Memory B cell (primary cell): ENCODE data around the gene ADM2.

Source experiments
- ATAC-seq: fragments of 150-1000 bp; cut with Tn5 transposase; 2 replicates; pipeline ENCODE4 v1.10.0; 2021; ENCODE audit warnings: low read depth, mild to moderate bottlenecking, moderate library complexity
- DNase-seq, 2 donors: peaks; one replicate each; pipeline ENCODE4 v3.0.0; 2022; ENCODE audit warnings: low spot score in 2 of 2
- H3K27ac Mint-ChIP-seq: one replicate; pipeline ENCODE4 v1.8.0; 2022; ENCODE audit warnings: mild to moderate bottlenecking, moderate library complexity, mixed read lengths
- H3K27me3 Mint-ChIP-seq: one replicate; pipeline ENCODE4 v1.8.0; 2022; ENCODE audit warnings: mixed read lengths
- H3K36me3 Mint-ChIP-seq: one replicate; pipeline ENCODE4 v1.8.0; 2022; ENCODE audit warnings: mild to moderate bottlenecking, mixed read lengths
- H3K4me1 Mint-ChIP-seq: one replicate; pipeline ENCODE4 v1.8.0; 2022; ENCODE audit warnings: mixed read lengths
- H3K4me3 Mint-ChIP-seq: one replicate; pipeline ENCODE4 v1.8.0; 2022; ENCODE audit warnings: mild to moderate bottlenecking, moderate library complexity, mixed read lengths
- H3K9me3 Mint-ChIP-seq: one replicate; pipeline ENCODE4 v1.8.0; 2022; ENCODE audit warnings: mixed read lengths

The ADM2 gene

DNA sequence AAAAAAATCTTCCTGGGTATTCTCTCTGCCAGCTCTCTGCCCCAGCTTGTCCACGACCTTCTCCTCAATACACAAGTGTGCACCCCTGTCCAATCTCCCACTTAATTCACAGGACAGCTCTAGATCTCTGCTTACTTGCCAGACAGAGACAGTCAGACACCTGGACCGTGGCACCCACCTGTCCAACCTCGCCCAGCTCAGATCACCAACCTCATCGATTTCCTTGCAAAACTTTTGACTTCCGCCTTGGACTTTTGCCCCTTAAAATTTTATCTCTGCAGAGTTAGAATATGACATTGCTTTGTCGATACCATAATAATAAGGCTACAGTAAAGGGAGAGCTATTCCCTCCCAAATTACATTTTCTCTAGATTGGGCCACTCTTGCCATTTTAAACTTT, 15.8 kb downstream of the ADM2 start:
- peaks cover 9% of the 10 kb centered on the region for H3K4me1 Mint-ChIP-seq
- no peaks in the 10 kb centered on the region for H3K36me3 Mint-ChIP-seq
- no peak overlapping the region for H3K4me3 Mint-ChIP-seq
- no peaks in the 10 kb centered on the region for H3K27me3 Mint-ChIP-seq
- H3K9me3 Mint-ChIP-seq, result no peaks in the 10 kb centered on the region
- DNase-seq, result no peak
- H3K27ac Mint-ChIP-seq, result no peak overlapping the region
- ATAC-seq, result no peak

DNA sequence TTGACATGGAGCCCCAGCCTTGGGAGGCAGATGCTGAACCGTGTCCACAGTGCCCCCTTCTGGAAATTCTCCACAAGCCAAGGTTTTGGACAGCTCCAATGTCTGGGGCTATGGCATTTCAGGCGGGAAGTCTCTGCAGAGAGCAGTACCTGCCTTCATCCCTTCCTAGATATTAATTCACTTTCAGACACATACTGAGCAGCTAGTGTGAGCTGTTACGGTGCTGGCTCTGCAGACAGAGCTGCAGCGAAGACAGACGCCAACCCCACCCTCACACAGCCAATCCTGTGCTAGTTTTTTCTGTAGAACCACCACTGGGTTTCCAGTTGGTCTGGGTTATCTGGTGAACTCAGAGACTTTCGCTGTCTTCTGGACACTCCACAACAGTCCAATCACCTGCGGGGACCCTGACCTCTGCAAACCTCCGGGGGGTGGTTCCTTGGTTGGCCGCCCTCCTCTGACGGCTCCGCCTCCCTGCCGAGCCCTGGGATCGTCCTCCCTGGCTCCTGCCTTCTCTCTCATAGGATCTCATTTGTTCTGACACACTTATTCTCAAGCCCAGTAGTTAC, 17.1 kb downstream of the ADM2 start:
- Mint-ChIP-seq H3K9me3 (no peaks in the 10 kb centered on the region), H3K27me3 (no peaks in the 10 kb centered on the region), H3K4me1 (peaks cover 9% of the 10 kb centered on the region), H3K4me3 (no peak overlapping the region), H3K27ac (no peak overlapping the region), H3K36me3 (no peaks in the 10 kb centered on the region)
- DNase-seq (peak; percentile 62 to 71), ATAC-seq (peak; percentile 97)

DNA sequence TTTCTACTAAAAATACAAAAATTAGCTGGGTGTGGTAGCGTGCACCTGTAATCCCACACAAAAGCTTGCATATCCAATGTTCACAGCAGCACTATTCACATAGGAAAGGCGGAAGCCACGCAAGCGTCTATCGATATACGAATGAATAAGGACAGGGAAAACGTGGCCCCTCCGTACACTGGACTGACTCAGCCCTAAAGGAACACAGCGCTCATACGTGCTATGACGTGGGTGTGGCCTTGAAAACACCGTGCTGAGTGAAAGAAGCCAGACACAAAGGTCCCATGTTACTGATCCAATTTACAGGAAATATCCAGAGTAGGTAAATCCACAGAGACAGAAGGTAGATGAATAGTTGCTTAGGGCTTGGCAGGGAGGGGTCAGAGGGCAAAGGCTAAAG, 19.1 kb downstream of the ADM2 start:
- DNase-seq, result no peak
- Mint-ChIP-seq H3K36me3 (no peaks in the 10 kb centered on the region), H3K4me1 (peaks cover 9% of the 10 kb centered on the region), H3K27me3 (no peaks in the 10 kb centered on the region), H3K27ac (no peak overlapping the region), H3K9me3 (no peaks in the 10 kb centered on the region), H3K4me3 (no peak overlapping the region)
- ATAC-seq, result no peak

DNA sequence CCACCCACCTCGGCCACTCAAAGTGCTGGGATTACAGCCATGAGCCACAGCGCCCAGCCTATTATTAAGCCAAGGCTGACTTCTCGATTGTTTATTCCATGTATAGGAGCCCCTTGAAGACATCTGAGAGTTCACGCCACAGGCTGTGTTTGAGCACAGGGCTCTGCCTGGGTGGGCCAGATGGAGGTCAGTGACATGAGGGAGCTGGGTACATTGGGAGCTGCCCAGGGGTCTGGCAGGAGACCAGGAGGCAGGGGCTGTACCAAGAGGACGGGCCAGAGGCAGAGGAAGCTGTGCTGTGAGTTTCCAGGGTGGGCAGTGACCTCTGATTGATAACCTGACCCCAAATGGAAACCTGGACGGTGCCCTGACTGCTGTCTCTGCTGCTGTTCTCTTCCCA, 20.8 kb downstream of the ADM2 start:
- no peak overlapping the region for H3K27ac Mint-ChIP-seq

GRCh38 chr22:50502628-50503474, 21.5 kb downstream of the ADM2 start:
- no peaks in the 10 kb centered on the region for H3K27me3 Mint-ChIP-seq

More for the DNA sequence above, 20.8 kb downstream of the ADM2 start:
- Mint-ChIP-seq H3K36me3 (no peaks in the 10 kb centered on the region), H3K9me3 (no peaks in the 10 kb centered on the region), H3K4me3 (no peak overlapping the region), H3K4me1 (peaks cover 11% of the 10 kb centered on the region), H3K27me3 (no peaks in the 10 kb centered on the region)
- DNase-seq (no peak), ATAC-seq (no peak)

DNA sequence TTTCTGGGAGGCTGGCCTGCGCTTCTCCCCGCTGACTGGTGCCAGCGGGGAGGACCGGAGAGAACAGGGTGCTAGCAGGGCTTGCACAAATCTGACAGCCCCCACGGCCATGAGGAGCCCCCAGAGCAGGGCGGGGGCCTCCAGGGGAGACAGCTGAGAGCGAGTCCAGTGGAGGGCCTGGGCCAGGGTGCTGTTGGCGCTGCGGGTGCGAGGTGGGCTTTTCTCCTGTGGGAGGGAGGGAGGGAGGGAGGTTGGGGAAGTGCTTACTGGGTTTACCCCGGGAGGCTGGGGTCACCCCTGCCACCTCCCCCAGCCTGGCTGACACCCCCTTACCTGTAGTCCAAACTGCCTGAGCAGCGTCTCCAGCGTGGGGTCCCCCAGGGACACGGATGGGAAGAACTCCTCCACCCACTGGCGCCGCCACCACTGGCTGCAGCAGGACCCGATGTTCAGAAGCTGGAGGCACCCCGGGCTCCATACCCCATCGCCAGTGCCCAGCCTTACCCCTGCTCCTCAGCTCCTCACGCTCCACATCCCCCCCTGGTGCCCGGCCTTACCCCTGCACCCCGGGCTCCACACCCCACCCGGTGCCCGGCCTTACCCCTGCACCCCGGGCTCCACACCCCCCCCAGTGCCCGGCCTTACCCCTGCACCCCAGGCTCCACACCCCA, 22.3 kb downstream of the ADM2 start:
- Mint-ChIP-seq H3K4me3 (no peak overlapping the region), H3K9me3 (no peaks in the 10 kb centered on the region), H3K36me3 (no peaks in the 10 kb centered on the region), H3K27me3 (no peaks in the 10 kb centered on the region), H3K27ac (no peak overlapping the region), H3K4me1 (peaks cover 10% of the 10 kb centered on the region)
- ATAC-seq (no peak), DNase-seq (no peak)

More at GRCh38 chr22:50502628-50503474, 21.5 kb downstream of the ADM2 start:
- Mint-ChIP-seq H3K4me1 (peaks cover 11% of the 10 kb centered on the region), H3K27ac (no peak overlapping the region), H3K4me3 (no peak overlapping the region), H3K9me3 (no peaks in the 10 kb centered on the region), H3K36me3 (no peaks in the 10 kb centered on the region)
- ATAC-seq, result no peak
- no peak for DNase-seq

- H3K4me3 Mint-ChIP-seq, result no peak overlapping the region
- H3K36me3 Mint-ChIP-seq, result no peaks in the 10 kb centered on the region
- DNase-seq (no peak), ATAC-seq (no peak)
- no peaks in the 10 kb centered on the region for H3K27me3 Mint-ChIP-seq
- no peak overlapping the region for H3K27ac Mint-ChIP-seq
- H3K4me1 Mint-ChIP-seq, result peaks cover 18% of the 10 kb centered on the region
- no peaks in the 10 kb centered on the region for H3K9me3 Mint-ChIP-seq
Measured at GRCh38 chr22:50504369-50505211, 23.2 kb downstream of the ADM2 start.

DNA sequence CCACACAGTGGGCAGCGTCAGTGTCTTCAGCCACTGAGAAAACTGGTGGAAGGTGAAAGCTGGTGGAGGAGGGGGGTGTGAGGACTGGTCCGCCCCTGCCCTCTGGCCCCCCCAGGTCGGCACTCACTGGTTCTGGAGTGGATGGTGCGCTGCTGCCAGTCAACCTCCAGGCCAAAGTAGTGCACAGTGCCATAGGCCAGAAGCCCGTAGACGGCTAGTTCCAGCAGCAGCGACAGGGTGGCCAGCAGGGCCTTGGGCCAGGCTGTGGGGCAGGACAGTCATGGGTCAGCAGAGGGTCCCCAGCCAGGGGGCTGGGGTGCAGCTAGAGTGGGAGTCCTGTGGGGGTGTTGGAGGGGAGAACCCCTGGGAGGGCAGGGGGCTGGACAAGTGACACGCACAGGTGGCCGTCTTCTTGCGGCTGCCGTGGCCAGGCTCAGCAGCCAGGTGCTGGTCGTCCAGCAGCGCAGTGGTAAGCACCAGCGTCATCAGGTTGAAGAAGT, 24.0 kb downstream of the ADM2 start:
- no peak for ATAC-seq
- H3K36me3 Mint-ChIP-seq, result no peaks in the 10 kb centered on the region

GRCh38 chr22:50505776-50506610, 24.6 kb downstream of the ADM2 start:
- Mint-ChIP-seq H3K27me3 (no peaks in the 10 kb centered on the region), H3K9me3 (no peaks in the 10 kb centered on the region), H3K36me3 (no peaks in the 10 kb centered on the region), H3K4me1 (peaks cover 18% of the 10 kb centered on the region), H3K27ac (no peak overlapping the region), H3K4me3 (peak overlapping the region; percentile 98)
- ATAC-seq (no peak), DNase-seq (no peak)

More for the DNA sequence above, 24.0 kb downstream of the ADM2 start:
- no peak for DNase-seq
- H3K4me3 Mint-ChIP-seq, result no peak overlapping the region
- no peaks in the 10 kb centered on the region for H3K27me3 Mint-ChIP-seq
- H3K9me3 Mint-ChIP-seq, result no peaks in the 10 kb centered on the region
- H3K27ac Mint-ChIP-seq, result no peak overlapping the region
- peaks cover 18% of the 10 kb centered on the region for H3K4me1 Mint-ChIP-seq

DNA sequence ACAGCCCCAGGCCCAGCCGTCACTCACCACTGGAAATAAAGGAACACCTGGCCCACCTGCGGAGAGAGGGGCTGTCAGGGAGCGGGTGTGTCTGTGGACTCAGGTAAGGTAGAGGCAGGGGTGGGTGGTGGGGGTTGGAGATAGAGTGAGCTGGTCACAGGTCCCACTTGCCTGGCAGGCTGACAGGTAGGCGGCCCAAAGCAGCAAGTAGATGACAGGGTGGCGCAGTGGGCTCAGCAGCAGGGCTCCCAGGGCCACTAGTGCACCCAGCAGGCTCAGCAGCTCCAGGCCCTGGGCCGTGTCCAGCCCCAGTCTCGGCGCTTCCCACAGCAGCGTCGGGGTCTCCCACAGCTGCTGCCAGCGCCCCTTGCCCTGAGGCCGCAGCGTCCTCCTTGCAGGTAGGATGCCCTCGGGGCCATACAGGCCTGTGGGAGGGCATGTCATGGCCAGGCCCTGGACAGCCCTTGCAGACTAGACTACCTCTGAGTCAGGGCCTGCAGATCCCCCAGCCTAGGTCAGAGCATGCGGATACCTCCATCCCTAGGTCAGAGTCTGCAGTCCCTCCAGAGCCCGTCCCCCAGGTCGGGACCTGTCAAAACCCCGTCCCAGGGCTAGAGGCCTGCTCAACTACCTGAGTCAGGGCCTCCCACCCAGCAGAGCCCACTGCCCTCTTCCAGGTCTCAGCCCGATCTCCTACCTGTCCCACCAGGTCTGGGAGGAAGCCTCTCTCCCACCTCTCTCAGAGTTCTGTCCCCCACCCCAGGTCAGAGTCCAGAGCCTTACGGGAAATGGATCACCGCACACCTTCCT, 25.5 kb downstream of the ADM2 start:
- peak overlapping the region; percentile 98 for H3K4me3 Mint-ChIP-seq
- no peak for DNase-seq
- ATAC-seq, result no peak
- H3K4me1 Mint-ChIP-seq, result peaks cover 18% of the 10 kb centered on the region
- no peaks in the 10 kb centered on the region for H3K27me3 Mint-ChIP-seq
- H3K9me3 Mint-ChIP-seq, result no peaks in the 10 kb centered on the region
- H3K27ac Mint-ChIP-seq, result peak overlapping the region; percentile 87
- no peaks in the 10 kb centered on the region for H3K36me3 Mint-ChIP-seq

GRCh38 chr22:50507421-50507990, 26.2 kb downstream of the ADM2 start, which contains the start of gene LMF2:
TSS of gene LMF2 (minus strand) at chr22:50507702. CDS start at chr22:50507675, 27 bp downstream.
- H3K27ac Mint-ChIP-seq, result peak within 1 kb of the TSS; percentile 97
- DNase-seq, result peak; percentile 88 to 90
- H3K9me3 Mint-ChIP-seq, result no peaks in the 10 kb centered on the region
- H3K36me3 Mint-ChIP-seq, result peaks cover 2% of the 10 kb centered on the region
- H3K4me1 Mint-ChIP-seq, result peaks cover 18% of the 10 kb centered on the region
- ATAC-seq, result peak; percentile 71
- H3K27me3 Mint-ChIP-seq, result no peaks in the 10 kb centered on the region
- peak within 1 kb of the TSS; percentile 98 for H3K4me3 Mint-ChIP-seq
